Ramos (cell line): ENCODE results near the gene MSH3.
"Not testable (repeated sequence)": the region's sequence is repeated elsewhere in the genome, so short reads cannot be mapped to it uniquely, and the experiment has no call there.

Source experiments
- in situ Hi-C: fragments of 300-500 bp; cut with MboI; formaldehyde crosslinking; loops from one replicate; pipeline ENCODE4 v1.14.3; 2022; ENCODE audit warnings: low sequenced_read_pairs; ENCODE audit not compliant: unreplicated experiment

Gene MSH3

GRCh38 chr5:80705216-80705769 is 50.8 kb downstream of the MSH3 start:
- in situ Hi-C loops = no loop called here

- in situ Hi-C loops = no loop called here
These were observed 51.3 kb downstream of the MSH3 start for GRCh38 chr5:80705801-80706200.

GRCh38 chr5:80706835-80707447 is 52.5 kb downstream of the MSH3 start:
- in situ Hi-C loops = no loop called here

GRCh38 chr5:80707645-80708044 is 53.2 kb downstream of the MSH3 start:
- in situ Hi-C loops = no loop called here

- in situ Hi-C loops = no loop called here
These were observed 56.8 kb downstream of the MSH3 start for GRCh38 chr5:80711216-80711615.

GRCh38 chr5:80711938-80712337 is 57.5 kb downstream of the MSH3 start:
- in situ Hi-C loops = no loop called here

GRCh38 chr5:80712919-80713318 is 58.5 kb downstream of the MSH3 start:
- in situ Hi-C loops = no loop called here

- in situ Hi-C loops = no loop called here
These were observed 59.2 kb downstream of the MSH3 start for GRCh38 chr5:80713631-80714030.

- in situ Hi-C loops = no loop called here
These were observed 60.3 kb downstream of the MSH3 start for GRCh38 chr5:80714570-80715298.

GRCh38 chr5:80715887-80716286 is 61.4 kb downstream of the MSH3 start:
- in situ Hi-C loops = no loop called here

GRCh38 chr5:80720181-80720580 is 65.7 kb downstream of the MSH3 start:
- in situ Hi-C loops = no loop called here

GRCh38 chr5:80722916-80723315 is 68.5 kb downstream of the MSH3 start:
- in situ Hi-C loops = no loop called here

- in situ Hi-C loops = no loop called here
These were observed 71.0 kb downstream of the MSH3 start for GRCh38 chr5:80725446-80725845.

- in situ Hi-C loops = no loop called here
These were observed 82.3 kb downstream of the MSH3 start for GRCh38 chr5:80736730-80737129.

- in situ Hi-C loops = no loop called here
These were observed 84.0 kb downstream of the MSH3 start for GRCh38 chr5:80738466-80738865.

GRCh38 chr5:80739057-80739456 is 84.6 kb downstream of the MSH3 start:
- in situ Hi-C loops = no loop called here

- in situ Hi-C loops = no loop called here
These were observed 85.0 kb downstream of the MSH3 start for GRCh38 chr5:80739496-80739895.

- in situ Hi-C loops = no loop called here
These were observed 85.4 kb downstream of the MSH3 start for GRCh38 chr5:80739898-80740297.

GRCh38 chr5:80740488-80740887 is 86.0 kb downstream of the MSH3 start:
- in situ Hi-C loops = not testable (repeated sequence)

- in situ Hi-C loops = no loop called here
These were observed 86.5 kb downstream of the MSH3 start for GRCh38 chr5:80740999-80741398.

- in situ Hi-C loops = no loop called here
These were observed 89.7 kb downstream of the MSH3 start for GRCh38 chr5:80744149-80744548.

GRCh38 chr5:80745490-80745889 is 91.0 kb downstream of the MSH3 start:
- in situ Hi-C loops = no loop called here
